Breast epithelium (tissue), 3 donors: Measurements from ENCODE around the gene GALNT10.

ENCODE experiments used
- CTCF ChIP-seq, 3 donors: fragments of 450-650 bp; IDR thresholded peaks; one replicate each; pipeline ENCODE4 v1.5.1; 2016 to 2017; ENCODE audit warnings: antibody characterized with exemption in 3 of 3, mild to moderate bottlenecking in 3 of 3, moderate library complexity in 3 of 3
- POLR2A ChIP-seq: fragments of 450-650 bp; IDR thresholded peaks from one replicate; pipeline ENCODE4 v1.6.1; 2016; ENCODE audit warnings: antibody characterized with exemption, mild to moderate bottlenecking, moderate library complexity

- TF ChIP-seq CTCF (IDR thresholded peaks at IDR 0.05): no peak
- no peak for TF ChIP-seq POLR2A
Observed at GRCh38 chr5:154370813-154371212, 180.3 kb downstream of the GALNT10 start.
